H9 (cell line): ENCODE measurements around the gene EPHA10. TPM values are rescaled to one million over a fixed set of nuclear protein-coding genes. Genes with fewer than 3 reads are reported as not detected.

ENCODE experiments used
- DNase-seq: peaks from one replicate; pipeline ENCODE4 v3.0.0-alpha.2; 2017
- H2AFZ ChIP-seq: one replicate; pipeline ENCODE4 v1.6.1; 2013; ENCODE audit warnings: mild to moderate bottlenecking, low read length, control low read depth, moderate library complexity
- H2AK5ac ChIP-seq: 2 replicates; pipeline ENCODE4 v1.6.1; 2013; ENCODE audit warnings: low read length, control low read depth, mixed read lengths; ENCODE audit not compliant: insufficient read length
- H2BK120ac ChIP-seq: one replicate; pipeline ENCODE4 v1.6.1; 2013; ENCODE audit warnings: low read depth, mild to moderate bottlenecking, low read length, control low read depth, inconsistent platforms; ENCODE audit not compliant: poor library complexity, severe bottlenecking
- H2BK12ac ChIP-seq: 2 replicates; pipeline ENCODE4 v1.6.1; 2013; ENCODE audit warnings: low read length, control low read depth, mixed read lengths, low read depth; ENCODE audit not compliant: insufficient read length
- H2BK15ac ChIP-seq: 2 replicates; pipeline ENCODE4 v1.6.1; 2013; ENCODE audit warnings: low read depth, low read length, control low read depth
- H2BK20ac ChIP-seq: one replicate; pipeline ENCODE4 v1.6.1; 2013; ENCODE audit warnings: low read depth, mild to moderate bottlenecking, low read length, control low read depth, inconsistent platforms; ENCODE audit not compliant: poor library complexity, severe bottlenecking
- H2BK5ac ChIP-seq: 2 replicates; pipeline ENCODE4 v1.6.1; 2013; ENCODE audit warnings: low read length, control low read depth, mixed read lengths; ENCODE audit not compliant: insufficient read length
- H3K14ac ChIP-seq: 2 replicates; pipeline ENCODE4 v1.6.1; 2013; ENCODE audit warnings: low read length, control low read depth; ENCODE audit not compliant: insufficient read depth
- H3K18ac ChIP-seq: 2 replicates; pipeline ENCODE4 v1.6.1; 2013; ENCODE audit warnings: low read depth, mild to moderate bottlenecking, mixed read lengths, low read length, control low read depth; ENCODE audit not compliant: insufficient read length
- H3K23ac ChIP-seq: 2 replicates; pipeline ENCODE4 v1.6.1; 2013; ENCODE audit warnings: low read length, control low read depth, mixed read lengths, low read depth; ENCODE audit not compliant: insufficient read length
- H3K23me2 ChIP-seq: 2 replicates; pipeline ENCODE4 v1.6.1; 2013; ENCODE audit warnings: low read depth, mild to moderate bottlenecking, mixed read lengths, low read length, control low read depth; ENCODE audit not compliant: insufficient read length, poor library complexity, severe bottlenecking
- H3K27ac ChIP-seq: 2 replicates; pipeline ENCODE4 v1.5.1; 2013; ENCODE audit warnings: low read length, control low read depth, mixed read lengths, low read depth; ENCODE audit not compliant: insufficient read length
- H3K27me3 ChIP-seq: 2 replicates; pipeline ENCODE4 v1.6.1; 2013; ENCODE audit warnings: low read length, control low read depth, inconsistent platforms; ENCODE audit not compliant: insufficient read depth
- H3K4ac ChIP-seq: 2 replicates; pipeline ENCODE4 v1.6.1; 2013; ENCODE audit warnings: low read depth, mild to moderate bottlenecking, control low read depth, inconsistent platforms, low read length, moderate library complexity
- H3K4me1 ChIP-seq: 2 replicates; pipeline ENCODE4 v1.6.1; 2013; ENCODE audit warnings: low read length, control low read depth, inconsistent platforms; ENCODE audit not compliant: insufficient read depth
- H3K4me2 ChIP-seq: 2 replicates; pipeline ENCODE4 v1.6.1; 2013; ENCODE audit warnings: low read length, control low read depth, mixed read lengths; ENCODE audit not compliant: insufficient read length, insufficient read depth
- H3K56ac ChIP-seq: 2 replicates; pipeline ENCODE4 v1.6.1; 2013; ENCODE audit warnings: low read depth, mild to moderate bottlenecking, mixed read lengths, low read length, control low read depth; ENCODE audit not compliant: insufficient read length
- H3K79me1 ChIP-seq: 2 replicates; pipeline ENCODE4 v1.6.1; 2013; ENCODE audit warnings: low read depth, mild to moderate bottlenecking, moderate library complexity, low read length, control low read depth, inconsistent platforms; ENCODE audit not compliant: insufficient read depth, poor library complexity, severe bottlenecking
- H3K79me2 ChIP-seq: 2 replicates; pipeline ENCODE4 v1.6.1; 2013; ENCODE audit warnings: low read length, control low read depth, inconsistent platforms; ENCODE audit not compliant: insufficient read depth
- H3K9ac ChIP-seq: 2 replicates; pipeline ENCODE4 v1.6.1; 2013; ENCODE audit warnings: low read length, control low read depth, mixed read lengths; ENCODE audit not compliant: insufficient read length; ENCODE audit errors: extremely low read depth
- H3K9me3 ChIP-seq: one replicate; pipeline ENCODE4 v1.6.1; 2013; ENCODE audit warnings: low read depth, low read length, inconsistent platforms; ENCODE audit not compliant: control insufficient read depth
- H3T11ph ChIP-seq: one replicate; pipeline ENCODE4 v1.6.1; 2013; ENCODE audit warnings: mild to moderate bottlenecking, low read length, control low read depth, inconsistent platforms
- H4K20me1 ChIP-seq: one replicate; pipeline ENCODE4 v1.6.1; 2013; ENCODE audit not compliant: control insufficient read depth, insufficient read length, insufficient read depth
- H4K5ac ChIP-seq: 2 replicates; pipeline ENCODE4 v1.6.1; 2013; ENCODE audit warnings: low read depth, mild to moderate bottlenecking, mixed read lengths, low read length, control low read depth; ENCODE audit not compliant: insufficient read length
- H4K8ac ChIP-seq: replicated peaks from 2 replicates; pipeline ENCODE4 v1.6.1; 2013; ENCODE audit warnings: low read length, control low read depth, mixed read lengths, low read depth; ENCODE audit not compliant: insufficient read length
- H4K91ac ChIP-seq: 2 replicates; pipeline ENCODE4 v1.6.1; 2013; ENCODE audit warnings: low read depth, mild to moderate bottlenecking, moderate library complexity, mixed read lengths, low read length, control low read depth; ENCODE audit not compliant: insufficient read length
- H3K27ac Mint-ChIP-seq, 3 experiments: 2 replicates in 2 of 3; 3 replicates in 1 of 3; pipeline ENCODE4 v1.8.0; 2020 to 2021; ENCODE audit warnings: mixed read lengths in 3 of 3, mild to moderate bottlenecking in 1 of 3, moderate library complexity in 1 of 3
- H3K27me3 Mint-ChIP-seq: 2 replicates; pipeline ENCODE4 v1.8.0; 2021; ENCODE audit warnings: low read depth, mild to moderate bottlenecking, moderate library complexity, mixed read lengths
- H3K36me3 Mint-ChIP-seq, 3 experiments: 2 replicates in 2 of 3; 3 replicates in 1 of 3; pipeline ENCODE4 v1.8.0; 2020 to 2021; ENCODE audit warnings: low read depth in 3 of 3, mixed read lengths in 3 of 3; ENCODE audit not compliant: insufficient read depth in 1 of 3
- H3K4me1 Mint-ChIP-seq, 2 experiments: 2 replicates each; pipeline ENCODE4 v1.8.0; 2020; ENCODE audit warnings: mixed read lengths in 2 of 2
- H3K4me3 Mint-ChIP-seq, 2 experiments: 2 replicates in 1 of 2; 3 replicates in 1 of 2; pipeline ENCODE4 v1.8.0; 2020 to 2021; ENCODE audit warnings: mild to moderate bottlenecking in 2 of 2, mixed read lengths in 2 of 2, moderate library complexity in 1 of 2
- H3K9me3 Mint-ChIP-seq, 2 experiments: 2 replicates in 1 of 2; 3 replicates in 1 of 2; pipeline ENCODE4 v1.8.0; 2020; ENCODE audit warnings: mild to moderate bottlenecking in 2 of 2, mixed read lengths in 2 of 2, moderate library complexity in 1 of 2
- WGBS: extraction: QIAGEN DNeasy Blood & Tissue Kit; methylation state at CpG from one replicate; pipeline ENCODE4 v1.1.7; 2013; ENCODE audit warnings: missing lambda C conversion rate, low lambda C conversion rate, mixed read lengths; ENCODE audit not compliant: insufficient read length; ENCODE audit errors: extremely low coverage; 5-methylcytosine and 5-hydroxymethylcytosine counted together
- total RNA-seq: library from RNA; stranded (reverse); gene quantifications from 2 replicates; pipeline ENCODE4 v1.2.1, GENCODE V29; 2021
- TF ChIP-seq, protein P1 (sequence below): fragments of 200-600 bp; sonication (generic); conservative IDR thresholded peaks from 3 replicates; pipeline ENCODE4 v1.8.0; 2021; ENCODE audit warnings: antibody characterized with exemption, mild to moderate bottlenecking

Gene EPHA10
- total RNA-seq, 1 experiment from 2014 or later = 0.96 TPM

DNA sequence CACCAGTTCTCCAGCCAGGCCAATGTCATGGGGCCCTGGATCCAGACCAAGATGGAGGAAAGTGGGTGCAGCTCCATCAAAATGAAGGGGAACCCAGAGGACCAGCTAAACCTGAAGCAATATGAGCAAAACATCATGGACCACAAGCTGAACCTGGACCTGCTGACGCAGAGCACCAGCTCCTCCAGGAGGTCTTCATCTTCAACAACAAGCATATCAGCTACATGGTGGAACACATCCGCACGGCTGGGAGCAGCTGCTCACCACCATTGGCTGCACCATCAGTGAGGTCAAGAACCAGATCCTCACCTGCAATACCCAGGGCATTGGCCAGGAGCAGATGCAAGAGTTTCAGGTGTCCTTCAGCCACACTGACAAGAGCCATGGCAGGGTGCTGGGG is 13.7 kb upstream of the EPHA10 start:
- Mint-ChIP-seq H3K4me1 (no peaks in the 10 kb centered on the region), H3K9me3 (peaks cover 5 to 6% of the 10 kb centered on the region in 2 experiments), H3K27me3 (peaks cover 40% of the 10 kb centered on the region), H3K36me3 (no peaks in the 10 kb centered on the region), H3K4me3 (no peak overlapping the region), H3K27ac (no peak overlapping the region)
- no peak overlapping the region for H3K9ac ChIP-seq
- no peaks in the 10 kb centered on the region for H4K20me1 ChIP-seq
- H3K4me1 ChIP-seq = no peaks in the 10 kb centered on the region
- H3K9me3 ChIP-seq = no peaks in the 10 kb centered on the region
- no peak overlapping the region for H2BK5ac ChIP-seq
- H3K4ac ChIP-seq = no peak overlapping the region
- no peak overlapping the region for H3K18ac ChIP-seq
- H3K27ac ChIP-seq = no peak overlapping the region
- H2BK15ac ChIP-seq = no peak overlapping the region
- no peak overlapping the region for H3K14ac ChIP-seq
- H2BK120ac ChIP-seq = no peak overlapping the region
- WGBS = no CpG with 5 or more reads among the region's 3 CpGs
- H2AK5ac ChIP-seq = no peak overlapping the region
- no peak overlapping the region for H3T11ph ChIP-seq
- H2AFZ ChIP-seq = no peak overlapping the region
- H3K27me3 ChIP-seq = peaks cover 2% of the 10 kb centered on the region
- H3K23ac ChIP-seq = no peak overlapping the region
- no peak overlapping the region for H2BK20ac ChIP-seq
- H4K91ac ChIP-seq = no peak overlapping the region
- H3K4me2 ChIP-seq = no peak overlapping the region
- H3K23me2 ChIP-seq = no peaks in the 10 kb centered on the region
- no peak overlapping the region for H4K8ac ChIP-seq
- no peak overlapping the region for H3K56ac ChIP-seq
- no peak overlapping the region for H4K5ac ChIP-seq
- no peaks in the 10 kb centered on the region for H3K79me2 ChIP-seq
- H3K79me1 ChIP-seq = no peaks in the 10 kb centered on the region
- TF ChIP-seq, protein P1, sequence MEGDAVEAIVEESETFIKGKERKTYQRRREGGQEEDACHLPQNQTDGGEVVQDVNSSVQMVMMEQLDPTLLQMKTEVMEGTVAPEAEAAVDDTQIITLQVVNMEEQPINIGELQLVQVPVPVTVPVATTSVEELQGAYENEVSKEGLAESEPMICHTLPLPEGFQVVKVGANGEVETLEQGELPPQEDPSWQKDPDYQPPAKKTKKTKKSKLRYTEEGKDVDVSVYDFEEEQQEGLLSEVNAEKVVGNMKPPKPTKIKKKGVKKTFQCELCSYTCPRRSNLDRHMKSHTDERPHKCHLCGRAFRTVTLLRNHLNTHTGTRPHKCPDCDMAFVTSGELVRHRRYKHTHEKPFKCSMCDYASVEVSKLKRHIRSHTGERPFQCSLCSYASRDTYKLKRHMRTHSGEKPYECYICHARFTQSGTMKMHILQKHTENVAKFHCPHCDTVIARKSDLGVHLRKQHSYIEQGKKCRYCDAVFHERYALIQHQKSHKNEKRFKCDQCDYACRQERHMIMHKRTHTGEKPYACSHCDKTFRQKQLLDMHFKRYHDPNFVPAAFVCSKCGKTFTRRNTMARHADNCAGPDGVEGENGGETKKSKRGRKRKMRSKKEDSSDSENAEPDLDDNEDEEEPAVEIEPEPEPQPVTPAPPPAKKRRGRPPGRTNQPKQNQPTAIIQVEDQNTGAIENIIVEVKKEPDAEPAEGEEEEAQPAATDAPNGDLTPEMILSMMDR = no peak
- no peak overlapping the region for H2BK12ac ChIP-seq
- DNase-seq = no peak
